ENCODE data around the gene FERMT1.

GRCh38 chr20:6086868-6087267 lies 36.0 kb downstream of the FERMT1 start:
- TF ChIP-seq CTCF (conservative IDR thresholded peaks at IDR 0.05) = no peak
- no peak for TF ChIP-seq ZFX (IDR thresholded peaks at IDR 0.05)

Data from C4-2B (cell line).